DOHH2 (cell line): Measurements from ENCODE around the gene ING2.

ENCODE experiments used
- H3F3A ChIP-seq: fragments of 200-600 bp; sonication (generic), shearing (Covaris generic); 2 replicates; pipeline ENCODE4 v1.6.0; 2016; ENCODE audit warnings: antibody characterized with exemption, mild to moderate bottlenecking; ENCODE audit not compliant: control insufficient read depth, insufficient read depth
- H3K27ac ChIP-seq: fragments of 200-600 bp; sonication (generic); 2 replicates; pipeline ENCODE4 v1.5.1; 2014; ENCODE audit warnings: low read depth, mild to moderate bottlenecking, low read length, moderate library complexity
- H3K27me3 ChIP-seq: fragments of 200-600 bp; sonication (generic); 2 replicates; pipeline ENCODE4 v1.6.1; 2014; ENCODE audit warnings: mild to moderate bottlenecking, low read length, mixed read lengths; ENCODE audit not compliant: control insufficient read depth
- H3K36me3 ChIP-seq: fragments of 200-600 bp; sonication (generic); 2 replicates; pipeline ENCODE4 v1.6.1; 2014; ENCODE audit warnings: mild to moderate bottlenecking, low read length, moderate library complexity, mixed read lengths; ENCODE audit not compliant: control insufficient read depth
- H3K4me1 ChIP-seq: fragments of 200-600 bp; sonication (generic); 2 replicates; pipeline ENCODE4 v1.6.1; 2014; ENCODE audit warnings: mild to moderate bottlenecking, low read length, mixed read lengths; ENCODE audit not compliant: control insufficient read depth
- H3K4me2 ChIP-seq: fragments of 200-600 bp; sonication (generic); 2 replicates; pipeline ENCODE4 v1.6.0; 2014; ENCODE audit warnings: mild to moderate bottlenecking, low read length, moderate library complexity
- H3K4me3 ChIP-seq: fragments of 200-600 bp; sonication (generic); 2 replicates; pipeline ENCODE4 v1.5.1; 2014; ENCODE audit warnings: mild to moderate bottlenecking, low read length, mixed read lengths
- H3K79me2 ChIP-seq: fragments of 200-600 bp; sonication (generic); 2 replicates; pipeline ENCODE4 v1.6.1; 2014; ENCODE audit warnings: mild to moderate bottlenecking, low read length, mixed read lengths; ENCODE audit not compliant: control insufficient read depth
- H3K9me2 ChIP-seq: fragments of 200-600 bp; sonication (generic); replicated peaks from 2 replicates; pipeline ENCODE4 v1.6.1; 2014; ENCODE audit warnings: mild to moderate bottlenecking, low read length, mixed read lengths; ENCODE audit not compliant: control insufficient read depth
- H3K9me3 ChIP-seq: fragments of 200-600 bp; sonication (generic); 2 replicates; pipeline ENCODE4 v1.6.1; 2014; ENCODE audit warnings: antibody characterized with exemption, low read length, mixed read lengths; ENCODE audit not compliant: control insufficient read depth, insufficient read depth
- H4K20me1 ChIP-seq: fragments of 200-600 bp; sonication (generic); 2 replicates; pipeline ENCODE4 v1.6.0; 2014; ENCODE audit warnings: low read depth, mild to moderate bottlenecking, antibody characterized with exemption, low read length, moderate library complexity; ENCODE audit not compliant: control insufficient read depth, insufficient read depth
- CTCF ChIP-seq: fragments of 200-600 bp; sonication (generic); IDR thresholded peaks from one replicate; pipeline ENCODE4 v1.5.1; 2014; ENCODE audit warnings: antibody characterized with exemption, mild to moderate bottlenecking, low read depth, low read length; ENCODE audit not compliant: poor library complexity, severe bottlenecking
- EZH2phosphoT487 ChIP-seq: fragments of 200-600 bp; sonication (generic); IDR thresholded peaks from 2 replicates; pipeline ENCODE4 v1.6.1; 2017; ENCODE audit warnings: borderline replicate concordance, mild to moderate bottlenecking, antibody characterized with exemption, low read length, moderate library complexity, mixed read lengths

Gene ING2

GRCh38 chr4:183495184-183495583 lies 9.7 kb upstream of the ING2 start:
- H3K4me3 ChIP-seq = no peak overlapping the region
- H3K4me1 ChIP-seq = no peaks in the 10 kb centered on the region
- H3K36me3 ChIP-seq = peaks cover 24% of the 10 kb centered on the region
- no peaks in the 10 kb centered on the region for H3K9me2 ChIP-seq
- no peak for TF ChIP-seq EZH2phosphoT487
- no peak for TF ChIP-seq CTCF
- H3K4me2 ChIP-seq = no peak overlapping the region
- no peaks in the 10 kb centered on the region for H3K79me2 ChIP-seq
- no peaks in the 10 kb centered on the region for H3K9me3 ChIP-seq
- no peaks in the 10 kb centered on the region for H3K27me3 ChIP-seq
- no peak overlapping the region for H3K27ac ChIP-seq
- no peaks in the 10 kb centered on the region for H4K20me1 ChIP-seq
- 0 out of 2 replicates have a peak, but pooled peaks cover 2% of the 10 kb centered on the region for H3F3A ChIP-seq

- peaks cover 12% of the 10 kb centered on the region for H3K4me1 ChIP-seq
- no peak overlapping the region for H3K27ac ChIP-seq
- H3K4me2 ChIP-seq = no peak overlapping the region
- no peaks in the 10 kb centered on the region for H4K20me1 ChIP-seq
- no peaks in the 10 kb centered on the region for H3K9me3 ChIP-seq
- H3K4me3 ChIP-seq = no peak overlapping the region
- H3F3A ChIP-seq = peaks cover 7% of the 10 kb centered on the region; the same call in 1 of the 2 replicates
- H3K9me2 ChIP-seq = no peaks in the 10 kb centered on the region
- no peak for TF ChIP-seq EZH2phosphoT487
- no peak for TF ChIP-seq CTCF
- no peaks in the 10 kb centered on the region for H3K27me3 ChIP-seq
- H3K79me2 ChIP-seq = peaks cover 25% of the 10 kb centered on the region
- H3K36me3 ChIP-seq = 0 out of 2 replicates have a peak, but pooled peaks cover 6% of the 10 kb centered on the region
These were observed 5.5 kb upstream of the ING2 start for GRCh38 chr4:183499389-183499788.

- no peak overlapping the region for H3K27ac ChIP-seq
- H3F3A ChIP-seq = peaks cover 7% of the 10 kb centered on the region; the same call in 1 of the 2 replicates
- H3K27me3 ChIP-seq = no peaks in the 10 kb centered on the region
- H3K36me3 ChIP-seq = 0 out of 2 replicates have a peak, but pooled peaks cover 6% of the 10 kb centered on the region
- no peak overlapping the region for H3K4me3 ChIP-seq
- H3K79me2 ChIP-seq = peaks cover 25% of the 10 kb centered on the region
- peaks cover 12% of the 10 kb centered on the region for H3K4me1 ChIP-seq
- no peaks in the 10 kb centered on the region for H4K20me1 ChIP-seq
- H3K9me2 ChIP-seq = no peaks in the 10 kb centered on the region
- TF ChIP-seq EZH2phosphoT487 (no peak), CTCF (no peak)
- H3K4me2 ChIP-seq = no peak overlapping the region
- no peaks in the 10 kb centered on the region for H3K9me3 ChIP-seq
These were observed 5.1 kb upstream of the ING2 start for GRCh38 chr4:183499801-183500200.
